Measurements from ENCODE around the gene ID1. TPM values are rescaled to one million over a fixed set of nuclear protein-coding genes. Genes with fewer than 3 reads are reported as not detected.
A peak's percentile ranks its signal among the peaks of the same experiment; 100 is the strongest.

Gene ID1
- total and polyA plus RNA-seq, 12 donors: 42.8 to 551 (median 125) TPM

- H3K4me3 ChIP-seq: no peak overlapping the region
- no peaks in the 10 kb centered on the region for H3K27me3 ChIP-seq
- peaks cover 0 to 41% (median 20%) of the 10 kb centered on the region in 9 donors for H3K4me1 ChIP-seq
- no peak for ATAC-seq
- no peaks in the 10 kb centered on the region for H3K9me3 ChIP-seq
- H3K36me3 ChIP-seq: peaks cover 0 to 92% (median 21%) of the 10 kb centered on the region in 9 donors
- WGBS, 2 donors: 97 to 100% methylated on average over 1 of the region's 1 CpG
- no peak for TF ChIP-seq CTCF (IDR thresholded peaks at IDR 0.05)
- no peak overlapping the region for H3K27ac ChIP-seq
- intact Hi-C loops (cut with DNase I): loop anchor here in 7 of 10 donors (2.0 to 10.0 kb wide), 4 partner anchors 45 to 159 kb away; partner anchors contain the start of gene BCL2L1 (in 4 of the 7)
- DNase-seq: no peak
Observed at GRCh38 chr20:31566319-31566657, 38.8 kb upstream of the ID1 start.

DNA sequence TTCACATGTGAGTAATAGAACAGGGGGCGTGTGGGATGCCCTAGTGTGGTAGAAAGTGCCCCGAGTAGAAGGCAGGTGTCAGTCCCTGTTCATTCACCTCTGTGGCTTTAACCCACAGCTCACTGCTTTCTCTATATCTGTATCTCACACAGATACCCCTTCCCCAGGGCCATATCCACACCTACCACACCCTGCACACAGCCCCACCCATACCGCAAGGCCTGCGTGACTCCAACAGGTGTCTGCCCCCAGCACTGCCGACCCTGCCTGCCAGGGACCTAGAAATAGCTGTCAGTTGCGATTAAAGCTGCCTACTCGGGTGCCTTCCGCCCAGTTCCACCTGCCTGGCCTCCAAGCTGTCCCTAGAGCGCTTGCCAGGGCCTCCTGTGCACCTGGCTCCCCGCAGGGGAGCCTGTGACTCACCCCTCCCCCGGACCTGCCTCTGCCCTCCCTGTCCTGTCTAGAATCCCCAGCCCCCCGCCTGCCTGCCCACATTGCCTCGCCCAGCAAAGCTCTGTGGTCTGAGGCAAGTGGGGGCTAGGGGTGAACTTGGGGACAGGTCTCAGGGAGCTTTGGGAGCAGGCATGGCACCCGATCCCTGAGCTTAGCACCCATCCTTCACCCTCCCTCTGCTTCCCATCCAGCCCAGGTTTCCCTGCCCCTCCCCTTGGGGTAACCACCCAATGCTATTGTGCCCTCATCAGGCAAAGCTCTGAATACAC is 38.3 kb upstream of the ID1 start:
- WGBS, 2 donors: 84 to 85% methylated on average over 14 of the region's 14 CpGs
- Histone ChIP-seq H3K27me3 (no peaks in the 10 kb centered on the region), H3K27ac (peak overlapping the region in 1 of 10 donors; percentile 93), H3K4me1 (peaks cover 0 to 46% (median 18%) of the 10 kb centered on the region in 9 donors), H3K36me3 (peaks cover 0 to 87% (median 19%) of the 10 kb centered on the region in 9 donors), H3K9me3 (no peaks in the 10 kb centered on the region), H3K4me3 (no peak overlapping the region)
- no peak for TF ChIP-seq CTCF (IDR thresholded peaks at IDR 0.05)
- ATAC-seq (no peak), DNase-seq (no peak)
- intact Hi-C loops (cut with DNase I): loop anchor here in 7 of 10 donors (2.0 to 10.0 kb wide), 4 partner anchors 44 to 158 kb away; partner anchors contain the start of gene BCL2L1 (in 4 of the 7)

DNA sequence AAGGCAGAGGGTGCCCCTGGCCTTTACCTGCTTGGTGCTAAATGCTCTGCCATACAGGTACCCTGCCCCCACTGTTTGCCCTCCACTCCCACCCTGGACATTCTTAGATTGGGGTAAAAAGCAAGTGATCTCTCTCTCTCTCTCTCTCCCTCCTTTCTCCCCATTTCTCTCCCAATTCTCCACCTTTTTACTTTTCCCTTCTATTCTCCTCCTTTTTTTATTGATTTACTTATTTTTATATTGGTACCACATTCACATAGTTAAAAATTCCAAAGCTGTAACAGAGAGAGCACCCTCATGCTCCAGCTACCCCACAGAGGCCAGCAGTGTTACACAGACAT is 37.7 kb upstream of the ID1 start:
- ATAC-seq (no peak), DNase-seq (no peak)
- Histone ChIP-seq H3K4me1 (peaks cover 2 to 52% (median 24%) of the 10 kb centered on the region in 9 donors), H3K36me3 (peaks cover 0 to 81% (median 14%) of the 10 kb centered on the region in 9 donors), H3K27ac (peak overlapping the region in 1 of 10 donors; percentile 93), H3K27me3 (no peaks in the 10 kb centered on the region), H3K4me3 (no peak overlapping the region), H3K9me3 (no peaks in the 10 kb centered on the region)
- TF ChIP-seq CTCF (IDR thresholded peaks at IDR 0.05): no peak
- intact Hi-C loops (cut with DNase I): loop anchor here in 7 of 10 donors (2.0 to 10.0 kb wide), 4 partner anchors 43 to 157 kb away; partner anchors contain the start of gene BCL2L1 (in 4 of the 7)

GRCh38 chr20:31568041-31568731 is 36.9 kb upstream of the ID1 start:
- H3K36me3 ChIP-seq: peaks cover 0 to 73% (median 11%) of the 10 kb centered on the region in 9 donors
- intact Hi-C loops (cut with DNase I): loop anchor here in 8 of 10 donors (2.0 to 10.0 kb wide), 6 partner anchors 41 to 157 kb away; partner anchors contain the start of gene BCL2L1 (in 4 of the 8)
- DNase-seq (no peak), ATAC-seq (no peak)
- H3K4me3 ChIP-seq: no peak overlapping the region
- 73 to 77% methylated on average over 21 of the region's 21 CpGs for WGBS, 2 donors
- no peak for TF ChIP-seq CTCF (IDR thresholded peaks at IDR 0.05)
- H3K27ac ChIP-seq: peak overlapping the region in 8 of 10 donors; percentile 87 to 96 (median 93)
- no peaks in the 10 kb centered on the region for H3K27me3 ChIP-seq
- H3K9me3 ChIP-seq: no peaks in the 10 kb centered on the region
- H3K4me1 ChIP-seq: peaks cover 4 to 52% (median 27%) of the 10 kb centered on the region in 9 donors
